Retina (tissue), 1 donor: ENCODE data around the gene PSMD2.
A peak's percentile ranks its signal among the peaks of the same experiment; 100 is the strongest.

Experiments
- DNase-seq: peaks from one replicate; pipeline ENCODE4 v3.0.0-alpha.2; 2016

PSMD2 gene

GRCh38 chr3:184283681-184284080, 15.4 kb upstream of the PSMD2 start:
- DNase-seq: no peak

GRCh38 chr3:184284696-184285095, 14.3 kb upstream of the PSMD2 start:
- DNase-seq: peak; percentile 53

DNA sequence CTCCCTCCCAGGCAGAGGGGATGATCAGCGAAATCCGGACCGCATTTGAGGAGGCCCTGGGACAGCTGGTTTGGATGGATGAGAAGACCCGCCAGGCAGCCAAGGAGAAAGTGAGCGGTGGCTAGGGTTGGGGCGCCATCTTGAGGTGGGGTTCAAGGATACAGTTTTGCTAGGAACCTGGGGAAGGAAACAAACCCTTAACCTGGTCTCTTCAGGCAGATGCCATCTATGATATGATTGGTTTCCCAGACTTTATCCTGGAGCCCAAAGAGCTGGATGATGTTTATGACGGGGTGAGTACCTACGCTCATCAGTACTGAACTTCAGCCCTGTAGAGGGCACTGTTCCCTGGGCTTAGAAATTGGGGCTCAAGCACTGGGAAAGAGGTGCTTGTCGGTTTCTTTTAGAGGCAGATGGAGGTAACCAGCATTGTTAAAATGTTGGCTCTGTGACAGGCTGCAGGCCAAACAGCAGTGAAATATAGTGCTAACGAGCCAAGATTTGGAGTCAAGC, 9.6 kb upstream of the PSMD2 start:
- DNase-seq: peak; percentile 51

DNA sequence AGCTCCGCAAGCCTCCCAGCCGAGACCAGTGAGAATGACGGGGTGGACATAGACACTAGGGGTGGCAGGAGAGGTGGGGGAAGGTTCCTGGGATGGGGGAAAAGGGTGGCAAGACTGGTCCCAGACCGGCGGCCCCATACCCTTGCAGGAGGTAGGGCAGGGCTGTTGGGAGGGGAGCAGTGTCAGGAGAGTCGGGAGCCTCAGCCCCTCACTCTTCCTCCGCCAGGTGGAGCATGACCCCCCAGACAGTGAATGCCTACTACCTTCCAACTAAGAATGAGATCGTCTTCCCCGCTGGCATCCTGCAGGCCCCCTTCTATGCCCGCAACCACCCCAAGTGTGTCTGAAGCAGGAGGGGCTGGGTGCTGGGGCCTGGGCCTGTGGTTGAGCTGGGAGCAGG, 8.7 kb upstream of the PSMD2 start:
- DNase-seq: no peak

DNA sequence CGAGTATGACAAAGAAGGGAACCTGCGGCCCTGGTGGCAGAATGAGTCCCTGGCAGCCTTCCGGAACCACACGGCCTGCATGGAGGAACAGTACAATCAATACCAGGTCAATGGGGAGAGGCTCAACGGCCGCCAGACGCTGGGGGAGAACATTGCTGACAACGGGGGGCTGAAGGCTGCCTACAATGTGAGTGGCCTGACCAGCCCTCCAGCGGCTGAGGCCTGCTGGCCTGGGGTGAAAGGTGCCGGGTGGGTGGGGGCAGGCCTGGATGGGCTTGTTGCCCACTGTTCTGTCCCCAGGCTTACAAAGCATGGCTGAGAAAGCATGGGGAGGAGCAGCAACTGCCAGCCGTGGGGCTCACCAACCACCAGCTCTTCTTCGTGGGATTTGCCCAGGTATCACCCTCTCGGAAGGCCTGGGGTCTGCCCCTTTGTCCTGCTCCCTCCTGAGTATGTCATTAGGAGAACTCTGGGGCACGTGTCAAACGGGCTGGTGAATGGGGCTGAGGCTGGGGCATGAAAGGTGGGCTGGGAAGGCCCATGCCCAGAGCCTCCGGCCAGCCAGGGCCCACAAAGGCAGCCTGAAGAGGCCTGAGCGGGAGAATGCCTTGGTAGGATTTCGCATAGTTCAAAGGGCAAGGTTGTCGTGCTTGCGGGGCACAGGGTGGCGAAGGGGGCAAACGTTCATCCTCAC, 7.8 kb upstream of the PSMD2 start:
- DNase-seq: no peak

DNA sequence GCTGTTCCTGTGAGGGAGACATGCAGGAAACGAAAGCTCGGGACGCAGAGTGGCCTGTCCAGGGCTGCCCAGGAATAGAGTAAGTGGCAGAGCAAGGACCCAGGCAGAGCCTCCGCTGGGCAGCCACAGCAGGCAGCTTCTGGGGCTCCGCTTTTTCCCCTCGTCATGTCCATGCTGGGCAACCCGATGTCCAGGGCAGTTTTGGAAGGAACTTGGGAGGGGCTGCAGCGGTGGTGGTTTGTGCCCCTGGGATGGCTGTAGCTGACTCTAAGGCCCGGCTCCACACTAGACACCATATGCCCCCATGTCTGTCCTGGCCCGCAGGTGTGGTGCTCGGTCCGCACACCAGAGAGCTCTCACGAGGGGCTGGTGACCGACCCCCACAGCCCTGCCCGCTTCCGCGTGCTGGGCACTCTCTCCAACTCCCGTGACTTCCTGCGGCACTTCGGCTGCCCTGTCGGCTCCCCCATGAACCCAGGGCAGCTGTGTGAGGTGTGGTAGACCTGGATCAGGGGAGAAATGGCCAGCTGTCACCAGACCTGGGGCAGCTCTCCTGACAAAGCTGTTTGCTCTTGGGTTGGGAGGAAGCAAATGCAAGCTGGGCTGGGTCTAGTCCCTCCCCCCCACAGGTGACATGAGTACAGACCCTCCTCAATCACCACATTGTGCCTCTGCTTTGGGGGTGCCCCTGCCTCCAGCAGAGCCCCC, 7.1 kb upstream of the PSMD2 start:
- DNase-seq: no peak

DNA sequence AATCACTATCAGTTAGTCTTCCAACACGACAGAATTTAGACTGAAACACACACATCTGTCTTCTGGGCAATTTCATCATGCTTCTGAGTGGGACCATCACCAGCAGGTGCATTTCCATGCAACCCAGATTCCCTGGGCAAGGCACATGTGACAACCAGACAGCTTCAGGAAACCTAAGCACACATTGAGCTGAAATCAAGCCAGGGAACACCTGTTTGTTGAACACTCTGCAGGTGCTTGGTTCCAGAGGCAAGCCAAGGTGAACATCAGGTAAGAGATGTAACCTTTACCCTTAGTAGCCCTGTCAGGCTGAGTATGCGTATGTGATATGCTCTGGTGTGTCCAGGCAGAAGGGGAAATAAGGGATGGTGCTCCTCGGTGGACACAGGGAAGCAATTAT, 3.3 kb upstream of the PSMD2 start:
- DNase-seq: no peak

- DNase-seq: no peak
These were observed 2.4 kb upstream of the PSMD2 start for GRCh38 chr3:184296616-184297015.

GRCh38 chr3:184299488-184300377, 692 bp downstream of the PSMD2 start:
- no peak for DNase-seq

GRCh38 chr3:184300378-184300720, 1.3 kb downstream of the PSMD2 start:
- DNase-seq: no peak

DNA sequence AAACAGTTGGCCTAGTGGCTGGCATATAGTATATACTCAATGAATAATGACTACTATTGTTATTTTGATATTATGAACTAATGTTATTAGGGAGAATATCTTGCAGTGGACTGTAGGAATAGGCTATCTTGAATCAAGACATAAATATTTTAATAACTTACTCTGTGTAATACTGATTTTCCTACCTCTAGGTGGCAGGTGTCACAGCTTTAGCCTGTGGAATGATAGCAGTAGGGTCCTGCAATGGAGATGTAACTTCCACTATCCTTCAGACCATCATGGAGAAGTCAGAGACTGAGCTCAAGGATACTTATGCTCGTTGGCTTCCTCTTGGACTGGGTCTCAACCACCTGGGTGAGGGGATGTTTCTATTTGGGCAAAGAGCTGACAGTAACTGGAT, 6.5 kb downstream of the PSMD2 start:
- no peak for DNase-seq

DNA sequence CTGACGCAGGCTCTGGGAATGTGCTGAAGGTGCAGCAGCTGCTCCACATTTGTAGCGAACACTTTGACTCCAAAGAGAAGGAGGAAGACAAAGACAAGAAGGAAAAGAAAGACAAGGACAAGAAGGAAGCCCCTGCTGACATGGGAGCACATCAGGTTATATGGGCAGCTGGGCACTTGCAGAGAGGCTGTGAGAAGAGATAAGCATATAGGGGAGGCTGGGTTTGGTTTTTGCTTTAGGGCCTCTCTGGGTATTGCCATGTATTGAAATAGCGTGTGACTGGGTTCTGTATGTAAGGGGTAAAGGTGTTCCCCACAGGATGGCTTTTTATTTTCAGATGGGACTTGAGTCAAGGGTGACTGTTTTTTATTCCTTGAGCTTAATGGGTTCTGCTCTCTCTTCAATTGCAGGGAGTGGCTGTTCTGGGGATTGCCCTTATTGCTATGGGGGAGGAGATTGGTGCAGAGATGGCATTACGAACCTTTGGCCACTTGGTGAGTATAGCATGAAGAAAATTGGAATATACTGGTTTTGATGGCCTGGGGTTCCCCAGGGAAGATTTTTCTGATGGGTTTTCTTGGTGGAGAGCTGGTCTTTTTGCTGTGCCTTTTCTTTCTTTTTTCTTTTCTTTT, 7.4 kb downstream of the PSMD2 start:
- DNase-seq: no peak

DNA sequence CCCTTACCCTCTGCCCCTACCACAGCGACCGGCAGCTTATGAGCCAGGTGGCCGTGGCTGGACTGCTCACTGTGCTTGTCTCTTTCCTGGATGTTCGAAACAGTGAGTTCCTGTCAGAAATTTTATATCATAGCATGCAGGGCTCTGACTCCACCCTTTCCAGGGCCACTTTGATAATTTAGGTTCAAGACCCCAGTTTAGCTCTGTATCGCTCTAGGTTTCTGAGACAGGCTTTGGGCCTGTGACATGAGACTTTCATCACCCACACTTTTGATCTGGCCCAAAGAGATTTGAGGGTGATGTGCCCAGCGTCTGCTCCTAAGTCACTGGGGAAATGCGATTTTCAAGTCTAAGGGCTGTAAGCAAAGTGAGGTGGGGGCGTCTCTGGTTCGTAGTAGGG, 8.9 kb downstream of the PSMD2 start:
- no peak for DNase-seq

DNA sequence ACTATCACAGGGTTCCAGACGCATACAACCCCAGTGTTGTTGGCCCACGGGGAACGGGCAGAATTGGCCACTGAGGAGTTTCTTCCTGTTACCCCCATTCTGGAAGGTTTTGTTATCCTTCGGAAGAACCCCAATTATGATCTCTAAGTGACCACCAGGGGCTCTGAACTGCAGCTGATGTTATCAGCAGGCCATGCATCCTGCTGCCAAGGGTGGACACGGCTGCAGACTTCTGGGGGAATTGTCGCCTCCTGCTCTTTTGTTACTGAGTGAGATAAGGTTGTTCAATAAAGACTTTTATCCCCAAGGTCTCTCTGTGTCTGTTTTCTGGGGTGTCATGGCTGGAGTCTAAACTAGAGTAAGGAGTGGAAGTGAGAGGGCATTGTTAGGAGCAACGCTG, 9.7 kb downstream of the PSMD2 start:
- no peak for DNase-seq

DNA sequence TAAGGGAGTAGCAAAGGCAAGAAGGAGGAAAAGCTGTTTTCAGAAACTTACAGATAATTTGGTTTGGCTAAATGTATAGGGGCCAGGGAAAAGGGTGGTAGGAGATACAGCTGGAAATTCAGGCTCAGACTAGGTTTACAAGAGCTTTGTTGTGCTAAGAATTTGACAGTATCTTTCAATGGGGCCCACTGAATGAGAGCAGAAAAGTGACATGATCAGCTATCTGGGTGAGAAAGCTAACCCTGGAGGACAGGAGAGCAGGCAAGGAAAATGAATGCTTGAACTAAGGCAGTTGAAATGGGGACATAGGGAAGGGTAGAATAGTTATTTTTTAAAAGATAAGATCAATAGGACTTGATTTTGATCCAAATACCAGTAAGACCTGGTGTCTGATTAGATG, 12.6 kb downstream of the PSMD2 start:
- no peak for DNase-seq

- DNase-seq: peak; percentile 91
These were observed 15.3 kb downstream of the PSMD2 start, which contains the start of gene EIF4G1 for GRCh38 chr3:184314363-184314699. Gene EIF4G1, plus strand, starts transcription at chr3:184314606. Its CDS starts 1,191 bp downstream, at chr3:184315797.

- DNase-seq: peak; percentile 62
These were observed 15.9 kb downstream of the PSMD2 start for GRCh38 chr3:184314700-184315542.

DNA sequence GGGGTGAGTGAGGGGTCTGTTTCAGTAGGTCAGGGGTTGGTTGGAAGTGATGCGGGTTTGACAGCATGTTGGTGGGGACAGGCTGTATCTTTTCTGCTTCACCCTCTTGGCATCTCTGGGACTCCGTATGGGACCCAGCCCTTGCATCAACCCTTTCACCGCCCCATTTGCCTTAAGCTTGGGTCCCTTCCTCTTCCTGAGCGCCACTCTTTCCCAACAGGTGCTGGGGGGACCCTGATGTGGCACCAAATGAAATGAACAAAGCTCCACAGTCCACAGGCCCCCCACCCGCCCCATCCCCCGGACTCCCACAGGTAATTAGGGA, 16.5 kb downstream of the PSMD2 start:
- DNase-seq: no peak

- DNase-seq: peak; percentile 9
These were observed 17.0 kb downstream of the PSMD2 start for GRCh38 chr3:184315871-184316661.

GRCh38 chr3:184316792-184317191, 17.8 kb downstream of the PSMD2 start:
- no peak for DNase-seq

GRCh38 chr3:184317201-184317600, 18.2 kb downstream of the PSMD2 start:
- no peak for DNase-seq

DNA sequence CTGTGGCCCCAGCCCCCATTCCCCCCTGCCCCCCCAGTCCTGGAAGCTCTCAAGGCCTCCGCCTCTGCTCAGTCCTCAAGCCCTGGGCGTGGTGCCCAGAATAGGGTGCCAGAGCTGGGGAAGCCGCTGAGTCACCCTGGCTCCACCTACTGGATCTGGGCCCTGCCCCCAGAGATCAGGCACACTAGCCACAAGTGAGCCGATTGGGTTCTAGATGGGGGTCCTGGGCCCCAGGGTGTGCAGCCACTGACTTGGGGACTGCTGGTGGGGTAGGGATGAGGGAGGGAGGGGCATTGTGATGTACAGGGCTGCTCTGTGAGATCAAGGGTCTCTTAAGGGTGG, 21.0 kb downstream of the PSMD2 start:
- DNase-seq: no peak
